Hematopoietic multipotent progenitor cell treated with erythropoietin and hydrocortisone succinate and interleukin-3 and kit ligand, for 4 days (in vitro differentiated cells): ENCODE results near the gene ITGA4.

ENCODE experiments used
- DNase-seq: peaks from one replicate; pipeline ENCODE4 v3.0.0-alpha.2; 2015

Gene ITGA4

GRCh38 chr2:181517685-181518301 lies 60.6 kb downstream of the ITGA4 start:
- no peak for DNase-seq

GRCh38 chr2:181520253-181520652 lies 63.1 kb downstream of the ITGA4 start:
- DNase-seq: peak; percentile 38

GRCh38 chr2:181523756-181524155 lies 66.6 kb downstream of the ITGA4 start:
- no peak for DNase-seq

DNA sequence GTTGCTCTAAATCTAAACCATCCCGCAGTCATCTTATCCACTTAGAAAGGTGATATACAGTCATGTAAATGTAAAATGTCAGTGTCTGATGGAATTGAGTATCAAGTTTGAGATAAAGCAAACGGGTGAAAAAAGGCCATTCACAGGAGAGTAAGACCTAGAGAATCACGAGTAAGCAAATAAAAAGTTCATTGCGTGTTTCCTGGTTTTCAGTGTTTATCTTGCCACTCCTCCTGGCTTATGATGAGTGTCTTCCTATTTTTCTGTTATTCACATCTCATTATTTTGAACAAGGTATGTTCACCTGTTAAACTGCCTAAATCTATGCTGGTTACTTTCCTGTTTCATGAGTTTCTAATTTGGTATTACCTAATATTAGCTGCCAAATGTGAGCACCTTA lies 68.8 kb downstream of the ITGA4 start:
- no peak for DNase-seq

DNA sequence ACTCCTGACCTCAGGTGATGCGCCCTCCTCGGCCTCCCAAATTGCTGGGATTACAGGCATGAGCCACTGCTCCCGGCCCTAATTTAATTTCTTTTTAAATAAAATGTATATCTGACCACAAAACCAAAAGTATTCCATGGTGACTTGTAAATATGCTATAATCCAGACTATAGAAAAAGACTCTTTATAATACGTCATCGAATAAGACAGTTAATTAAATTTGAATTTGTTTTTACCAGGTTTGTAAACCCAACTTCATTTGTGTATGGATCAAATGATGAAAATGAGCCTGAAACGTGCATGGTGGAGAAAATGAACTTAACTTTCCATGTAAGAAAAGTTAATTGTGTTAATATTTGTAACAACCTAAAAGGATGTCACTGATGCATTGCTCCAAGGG lies 69.9 kb downstream of the ITGA4 start:
- no peak for DNase-seq

DNA sequence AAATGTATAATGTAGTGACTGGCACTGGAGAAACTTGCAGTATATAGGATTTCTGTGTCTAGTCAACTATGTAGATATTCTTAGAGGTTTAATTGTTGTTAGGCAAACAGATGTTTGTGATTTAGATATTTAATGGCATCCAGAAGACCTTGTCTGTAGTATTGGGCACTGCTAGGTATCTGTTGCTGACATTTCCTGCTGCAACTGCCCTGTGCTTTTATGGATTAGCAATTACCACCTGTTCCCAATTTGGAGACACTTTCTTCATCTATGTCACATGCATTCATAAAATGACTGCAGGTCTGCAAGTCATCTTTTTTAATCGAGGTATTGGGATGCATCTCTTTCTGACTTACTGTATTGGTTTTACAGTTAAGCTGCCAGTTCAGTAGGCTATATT lies 71.3 kb downstream of the ITGA4 start:
- no peak for DNase-seq

GRCh38 chr2:181536730-181537129 lies 79.5 kb downstream of the ITGA4 start:
- DNase-seq: no peak

DNA sequence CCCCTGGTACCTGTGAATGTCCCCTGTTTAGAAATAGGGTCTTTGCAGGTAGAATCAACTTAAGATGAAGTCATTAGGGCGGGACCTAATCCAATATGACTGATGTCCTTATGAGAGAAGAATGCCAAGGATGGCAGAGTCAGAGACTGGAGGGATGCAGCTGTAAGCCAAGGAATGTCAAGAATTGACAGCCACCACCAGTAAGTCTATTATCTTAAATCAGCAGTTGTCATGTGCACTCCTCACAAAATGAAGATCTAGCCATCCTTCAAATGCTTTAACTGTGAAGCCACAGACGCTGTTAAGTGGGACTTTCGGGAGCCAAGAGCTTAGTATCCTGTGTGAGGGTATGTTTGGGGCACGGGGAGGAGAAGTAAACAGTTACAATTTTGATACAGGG lies 83.2 kb downstream of the ITGA4 start:
- peak; percentile 19 for DNase-seq

DNA sequence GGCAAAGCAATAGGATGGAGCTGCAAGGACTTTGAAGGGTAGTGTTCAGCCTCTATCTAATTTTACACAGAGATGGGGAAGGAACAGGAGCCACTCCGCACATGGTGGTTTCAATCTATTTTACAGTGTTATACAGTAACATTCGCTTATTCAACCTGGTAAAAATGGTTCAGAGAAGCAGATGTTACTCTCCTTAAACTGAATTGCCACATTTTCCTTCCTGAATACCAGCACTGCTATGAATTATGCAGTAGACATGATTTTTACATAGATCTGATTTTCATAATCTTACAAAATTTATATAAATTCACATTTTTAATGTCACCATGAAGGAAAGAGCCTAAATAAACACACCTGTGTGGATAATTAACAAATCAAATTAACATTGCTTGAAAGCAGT lies 85.0 kb downstream of the ITGA4 start:
- DNase-seq: peak; percentile 29

DNA sequence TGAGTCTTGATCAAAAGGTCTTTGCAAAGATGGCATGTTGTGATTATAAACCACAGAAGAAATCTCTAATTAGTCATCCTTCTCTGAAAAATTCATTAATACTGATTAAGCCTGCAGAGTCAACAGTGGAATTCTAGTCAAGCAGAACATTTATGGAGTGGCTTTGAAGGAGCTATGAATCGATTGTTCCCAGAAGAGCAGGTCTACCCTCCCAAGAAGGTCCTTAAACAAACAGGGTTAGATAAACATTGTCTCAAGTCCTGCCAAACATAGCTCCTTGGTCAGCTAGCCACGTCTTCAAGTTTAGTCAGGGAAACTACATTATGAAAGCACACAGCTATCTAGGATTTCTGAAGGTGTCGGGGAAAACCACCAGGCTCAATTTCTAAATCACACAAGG lies 88.9 kb downstream of the ITGA4 start:
- no peak for DNase-seq

- no peak for DNase-seq
These were observed 95.6 kb downstream of the ITGA4 start for GRCh38 chr2:181552808-181553207.

DNA sequence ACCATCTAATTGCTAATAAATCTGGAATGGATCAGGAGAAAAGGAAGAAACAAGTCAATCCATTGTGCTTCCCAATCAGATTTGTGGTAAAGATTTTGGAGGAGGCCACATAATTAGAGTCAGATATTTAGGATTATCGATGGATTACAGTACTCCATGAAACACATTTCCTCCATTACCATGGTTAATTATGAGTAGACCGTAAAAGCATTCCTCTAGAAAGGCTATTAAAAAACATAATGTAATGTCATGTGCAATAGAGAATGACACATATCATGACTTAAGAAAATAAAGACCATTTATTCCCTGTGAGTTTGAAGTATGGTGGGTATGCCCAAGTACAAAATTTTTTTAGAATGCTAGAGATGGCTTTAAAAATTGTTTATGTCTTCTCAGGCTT lies 96.1 kb downstream of the ITGA4 start:
- DNase-seq: no peak

GRCh38 chr2:181554061-181554830 lies 97.1 kb downstream of the ITGA4 start:
- DNase-seq: no peak

DNA sequence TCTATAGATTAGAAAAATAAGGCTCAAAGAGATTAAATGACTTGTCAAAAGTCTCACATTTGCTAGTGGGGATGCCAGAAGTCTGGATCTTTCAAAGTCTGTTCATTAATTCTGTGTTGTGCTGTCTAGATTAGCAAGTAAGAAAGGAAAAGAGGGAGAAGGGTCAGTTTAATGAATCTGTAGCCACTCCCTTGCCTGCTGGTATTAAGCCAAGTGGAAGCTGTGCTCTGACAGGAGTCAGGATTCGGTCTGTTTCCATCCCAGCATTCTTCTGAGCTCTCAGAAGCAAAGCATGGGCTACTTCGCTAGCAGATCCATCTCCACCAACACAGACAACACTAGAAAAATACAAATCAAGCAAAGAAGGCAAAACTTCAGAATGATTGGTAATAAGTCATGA lies 101.2 kb downstream of the ITGA4 start:
- no peak for DNase-seq

DNA sequence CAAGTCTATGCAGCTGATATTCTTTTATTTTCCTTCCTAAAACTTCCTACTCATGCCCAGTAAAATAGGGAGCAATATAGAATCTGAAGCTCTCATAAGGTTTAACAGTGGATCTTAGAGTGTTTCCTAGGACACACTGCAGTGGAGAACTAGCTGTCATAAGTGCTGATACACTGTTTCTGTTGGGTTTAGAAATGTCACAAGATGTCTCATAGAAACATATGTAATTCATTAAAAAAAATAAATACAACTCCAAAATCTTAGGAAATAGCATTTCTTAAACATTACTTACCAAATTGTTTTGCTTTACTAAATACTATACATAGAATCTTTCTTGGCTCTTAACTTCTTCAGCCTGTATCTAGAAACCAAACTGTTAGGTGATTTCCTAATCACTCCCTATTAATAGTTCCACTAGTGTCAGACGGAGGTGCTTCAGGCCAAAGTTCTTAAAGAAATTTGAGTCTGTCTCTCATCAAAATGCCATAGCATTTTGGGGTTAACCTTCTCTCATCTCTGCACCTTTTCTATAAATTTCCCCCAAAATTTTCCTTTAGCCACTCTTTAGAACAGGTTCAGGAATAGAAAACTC lies 106.0 kb downstream of the ITGA4 start:
- no peak for DNase-seq

GRCh38 chr2:181566334-181567032 lies 109.3 kb downstream of the ITGA4 start:
- no peak for DNase-seq

- no peak for DNase-seq
These were observed 112.9 kb downstream of the ITGA4 start for GRCh38 chr2:181570059-181570458.

- DNase-seq: peak; percentile 52
These were observed 113.9 kb downstream of the ITGA4 start for GRCh38 chr2:181570833-181571661.

DNA sequence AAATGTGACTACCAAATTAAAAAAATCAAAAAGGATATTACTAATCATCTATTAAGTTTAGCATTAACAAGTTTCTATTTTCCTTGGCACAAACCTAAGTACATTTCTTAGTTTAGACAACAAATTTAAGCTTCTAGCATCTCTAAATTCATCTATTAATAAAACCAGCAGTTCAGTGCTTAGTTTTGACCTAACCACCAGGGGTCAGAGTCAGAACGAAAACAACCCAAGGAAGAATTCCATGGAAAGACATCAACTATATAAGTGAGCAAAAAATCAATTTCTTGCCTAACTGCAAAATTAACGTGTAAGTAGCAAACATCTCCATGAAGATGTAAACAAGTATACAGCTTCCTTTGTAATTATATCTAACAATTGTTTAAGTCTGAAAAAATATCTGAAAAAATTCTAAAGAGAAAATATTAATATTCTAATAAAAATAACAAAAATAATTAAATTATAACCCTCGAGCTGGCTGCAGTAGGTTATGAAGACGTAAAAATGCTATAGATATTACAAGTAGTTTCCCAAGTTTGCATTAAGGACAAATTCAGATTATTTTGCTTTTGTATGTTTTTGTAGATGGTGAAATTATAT lies 116.1 kb downstream of the ITGA4 start:
- peak; percentile 61 for DNase-seq

GRCh38 chr2:181574321-181574720 lies 117.1 kb downstream of the ITGA4 start:
- DNase-seq: no peak

GRCh38 chr2:181575024-181575649 lies 118.0 kb downstream of the ITGA4 start:
- DNase-seq: no peak

GRCh38 chr2:181575650-181576025 lies 118.5 kb downstream of the ITGA4 start:
- peak; percentile 71 for DNase-seq
